DMS53 treated with DMSO at 0.1 percent for 48 hours (cell line): ENCODE data around the gene STK39.
A peak's percentile ranks its signal among the peaks of the same experiment; 100 is the strongest.
"Not testable (repeated sequence)": the region's sequence is repeated elsewhere in the genome, so short reads cannot be mapped to it uniquely, and the experiment has no call there.

Source experiments
- DNase-seq: peaks from one replicate; lab custom pipeline; 2025; ENCODE audit not compliant: unreplicated experiment; lab: John Stamatoyannopoulos, UW

The STK39 gene

GRCh38 chr2:168140892-168141291 lies 106.5 kb downstream of the STK39 start:
- no peak for DNase-seq

GRCh38 chr2:168139852-168140251 lies 107.5 kb downstream of the STK39 start:
- no peak for DNase-seq

GRCh38 chr2:168138901-168139300 lies 108.5 kb downstream of the STK39 start:
- no peak for DNase-seq

- peak; percentile 66 for DNase-seq
These were observed 109.0 kb downstream of the STK39 start for GRCh38 chr2:168138374-168138773.

GRCh38 chr2:168137510-168138180 lies 109.8 kb downstream of the STK39 start:
- peak; percentile 76 for DNase-seq

- peak; percentile 70 for DNase-seq
These were observed 110.9 kb downstream of the STK39 start for GRCh38 chr2:168136392-168136977.

GRCh38 chr2:168135630-168136029 lies 111.8 kb downstream of the STK39 start:
- no peak for DNase-seq

GRCh38 chr2:168135121-168135520 lies 112.3 kb downstream of the STK39 start:
- no peak for DNase-seq

- DNase-seq = no peak
These were observed 112.9 kb downstream of the STK39 start for GRCh38 chr2:168134485-168134884.

GRCh38 chr2:168132389-168132788 lies 115.0 kb downstream of the STK39 start:
- DNase-seq = no peak

- DNase-seq = no peak
These were observed 117.0 kb downstream of the STK39 start for GRCh38 chr2:168130346-168130745.

- DNase-seq = no peak
These were observed 120.0 kb downstream of the STK39 start for GRCh38 chr2:168127371-168127770.

GRCh38 chr2:168122210-168122609 lies 125.2 kb downstream of the STK39 start:
- not testable (repeated sequence) for DNase-seq

- DNase-seq = no peak
These were observed 126.7 kb downstream of the STK39 start for GRCh38 chr2:168120730-168121129.

- no peak for DNase-seq
These were observed 127.1 kb downstream of the STK39 start for GRCh38 chr2:168120310-168120709.

- DNase-seq = peak; percentile 64
These were observed 127.8 kb downstream of the STK39 start for GRCh38 chr2:168119515-168120141.

- DNase-seq = peak; percentile 83
These were observed 128.5 kb downstream of the STK39 start for GRCh38 chr2:168118733-168119514.

GRCh38 chr2:168116448-168116847 lies 130.9 kb downstream of the STK39 start:
- DNase-seq = no peak

- DNase-seq = no peak
These were observed 132.8 kb downstream of the STK39 start for GRCh38 chr2:168114619-168115018.

- no peak for DNase-seq
These were observed 133.4 kb downstream of the STK39 start for GRCh38 chr2:168114040-168114439.

GRCh38 chr2:168107322-168107721 lies 140.1 kb downstream of the STK39 start:
- DNase-seq = no peak
